Spleen (tissue), 7 donors: ENCODE data around the gene TSEN54.
A peak's percentile ranks its signal among the peaks of the same experiment; 100 is the strongest.

Experiments
- POLR2A ChIP-seq, 3 donors: fragments of 450-650 bp; IDR thresholded peaks; one replicate each; pipeline ENCODE4 v1.5.1; 2017; ENCODE audit warnings: antibody characterized with exemption in 3 of 3, mild to moderate bottlenecking in 1 of 3
- POLR2AphosphoS5 ChIP-seq, 3 donors: sonication (generic); formaldehyde crosslinking; IDR thresholded peaks; one replicate each; pipeline ENCODE4 v1.5.1; 2017; ENCODE audit warnings: antibody characterized with exemption in 3 of 3
- TF ChIP-seq, protein P1 (sequence below), 11 experiments: fragments of 200-600 bp in 7 of 11; fragments of 450-650 bp in 4 of 11; sonication (generic) in 4 of 11; IDR thresholded peaks in 8 of 11; conservative IDR thresholded peaks in 3 of 11; 1 replicate in 7 of 11; 2 replicates in 4 of 11; pipeline versions ENCODE4 v1.4.0 to v1.8.0; 2016 to 2021; ENCODE audit warnings: antibody characterized with exemption in 11 of 11, inconsistent platforms in 4 of 11, mild to moderate bottlenecking in 1 of 11
- donor health status: DM: no; HTN: no; CAD: no; lungs with moderate emphysema.
- donor health status: DM: no; HTN: no; CAD: no.
- donor health status: DM: no; HTN: no; CAD: no.

DNA sequence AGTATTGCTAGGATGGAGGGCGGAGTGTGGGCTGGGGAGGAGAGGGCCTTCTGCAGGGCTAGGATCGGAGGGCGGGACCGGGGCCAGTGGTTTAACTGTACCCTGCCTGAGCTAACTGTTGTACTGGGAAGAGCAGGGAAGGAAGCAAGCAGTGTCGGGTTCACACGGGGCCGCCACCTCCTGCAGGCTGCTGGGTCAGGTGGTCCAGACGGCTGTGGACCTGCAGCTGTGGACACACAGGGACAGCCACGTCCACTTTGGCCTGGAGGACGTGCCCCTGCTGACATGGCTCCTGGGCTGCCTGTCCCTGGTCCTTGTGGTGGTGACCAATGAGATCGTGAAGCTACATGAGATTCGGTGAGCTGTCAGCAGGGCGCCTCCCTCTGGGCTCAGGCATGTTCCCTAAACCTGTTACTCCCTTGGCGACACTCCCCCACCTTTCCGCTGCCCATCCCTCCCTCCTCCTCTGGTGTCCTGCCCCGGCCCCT, 17.6 kb upstream of the TSEN54 start:
- TF ChIP-seq POLR2AphosphoS5 (IDR thresholded peaks at IDR 0.05) (peak in 2 of 3 donors; percentile 61 to 75), POLR2A (IDR thresholded peaks at IDR 0.05) (no peak)
- TF ChIP-seq, protein P1, sequence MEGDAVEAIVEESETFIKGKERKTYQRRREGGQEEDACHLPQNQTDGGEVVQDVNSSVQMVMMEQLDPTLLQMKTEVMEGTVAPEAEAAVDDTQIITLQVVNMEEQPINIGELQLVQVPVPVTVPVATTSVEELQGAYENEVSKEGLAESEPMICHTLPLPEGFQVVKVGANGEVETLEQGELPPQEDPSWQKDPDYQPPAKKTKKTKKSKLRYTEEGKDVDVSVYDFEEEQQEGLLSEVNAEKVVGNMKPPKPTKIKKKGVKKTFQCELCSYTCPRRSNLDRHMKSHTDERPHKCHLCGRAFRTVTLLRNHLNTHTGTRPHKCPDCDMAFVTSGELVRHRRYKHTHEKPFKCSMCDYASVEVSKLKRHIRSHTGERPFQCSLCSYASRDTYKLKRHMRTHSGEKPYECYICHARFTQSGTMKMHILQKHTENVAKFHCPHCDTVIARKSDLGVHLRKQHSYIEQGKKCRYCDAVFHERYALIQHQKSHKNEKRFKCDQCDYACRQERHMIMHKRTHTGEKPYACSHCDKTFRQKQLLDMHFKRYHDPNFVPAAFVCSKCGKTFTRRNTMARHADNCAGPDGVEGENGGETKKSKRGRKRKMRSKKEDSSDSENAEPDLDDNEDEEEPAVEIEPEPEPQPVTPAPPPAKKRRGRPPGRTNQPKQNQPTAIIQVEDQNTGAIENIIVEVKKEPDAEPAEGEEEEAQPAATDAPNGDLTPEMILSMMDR (IDR thresholded peaks at IDR 0.05 in 8 of 11, conservative IDR thresholded peaks at IDR 0.05 in 3 of 11), result no peak
